Progenitor cell of endocrine pancreas (in vitro differentiated cells): ENCODE data around the gene PAK5. TPM values are rescaled to one million over a fixed set of nuclear protein-coding genes. Genes with fewer than 3 reads are reported as not detected.

Experiments
- DNase-seq: peaks from one replicate; pipeline ENCODE4 v3.0.0; 2021; ENCODE audit warnings: low spot score; ENCODE audit not compliant: unreplicated experiment
- H3K27ac Mint-ChIP-seq: 2 replicates; pipeline ENCODE4 v1.8.0; 2021; ENCODE audit warnings: mild to moderate bottlenecking, moderate library complexity, mixed read lengths
- H3K27me3 Mint-ChIP-seq: 2 replicates; pipeline ENCODE4 v1.8.0; 2021; ENCODE audit warnings: mixed read lengths
- H3K36me3 Mint-ChIP-seq: 2 replicates; pipeline ENCODE4 v1.8.0; 2022; ENCODE audit warnings: mixed read lengths; ENCODE audit not compliant: insufficient read depth
- H3K4me1 Mint-ChIP-seq: 2 replicates; pipeline ENCODE4 v1.8.0; 2021; ENCODE audit warnings: low read depth, mixed read lengths
- H3K4me3 Mint-ChIP-seq: 2 replicates; pipeline ENCODE4 v1.8.0; 2021; ENCODE audit warnings: low read depth, mild to moderate bottlenecking, moderate library complexity, mixed read lengths
- H3K9me3 Mint-ChIP-seq: 2 replicates; pipeline ENCODE4 v1.8.0; 2021; ENCODE audit warnings: low read depth, mixed read lengths
- total RNA-seq: library from RNA; stranded (reverse); gene quantifications from 2 replicates; pipeline ENCODE4 v1.2.1, GENCODE V29; 2021
- TF ChIP-seq, protein P1 (sequence below): fragments of 200-600 bp; sonication (generic); IDR thresholded peaks from one replicate; pipeline ENCODE4 v1.5.0; 2021; ENCODE audit warnings: antibody characterized with exemption, mild to moderate bottlenecking; ENCODE audit not compliant: unreplicated experiment

PAK5 gene
- total RNA-seq, 1 donor from 2014 or later: 12.2 TPM

DNA sequence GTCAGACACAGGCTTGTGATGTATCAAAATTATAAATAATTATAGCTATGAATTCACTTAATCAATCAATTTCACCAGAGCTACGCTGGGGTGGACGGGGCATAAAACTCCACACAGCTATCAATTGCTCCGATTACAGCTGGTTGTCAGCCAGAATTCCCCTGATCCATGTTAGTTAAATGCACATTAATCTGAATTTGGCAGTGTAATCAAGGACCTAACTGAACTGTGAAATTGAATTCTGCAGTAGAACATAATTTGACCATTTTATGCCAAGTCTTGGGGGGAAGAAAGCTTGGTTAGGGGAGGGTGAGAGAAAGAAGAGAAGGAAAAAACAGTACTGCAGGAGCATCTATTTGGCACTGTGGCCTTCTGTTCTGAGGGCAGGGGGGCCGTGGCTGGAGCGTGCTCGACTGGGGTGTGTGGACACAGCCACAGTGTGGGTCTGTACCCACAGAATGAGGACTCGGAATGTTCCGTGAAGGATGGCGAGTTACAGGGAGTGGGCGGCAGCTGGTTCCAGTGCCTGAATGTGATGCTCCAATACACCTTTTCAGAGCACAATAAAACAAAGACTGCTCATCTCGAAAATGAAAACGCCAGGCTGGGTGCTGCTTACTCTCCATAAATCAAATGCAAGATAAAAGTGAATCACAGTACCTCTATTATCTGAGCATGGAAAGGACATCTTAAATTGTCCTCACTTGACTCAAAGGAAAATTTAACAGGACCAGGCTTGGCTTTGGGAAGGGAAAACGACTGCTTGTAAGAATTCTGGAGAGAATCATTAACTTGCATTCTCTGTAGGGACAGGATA is 265.3 kb downstream of the PAK5 start:
- H3K27me3 Mint-ChIP-seq: peaks cover 5% of the 10 kb centered on the region
- H3K9me3 Mint-ChIP-seq: no peaks in the 10 kb centered on the region
- H3K27ac Mint-ChIP-seq: no peak overlapping the region
- peaks cover 12% of the 10 kb centered on the region for H3K4me1 Mint-ChIP-seq
- no peaks in the 10 kb centered on the region for H3K36me3 Mint-ChIP-seq
- no peak for DNase-seq
- TF ChIP-seq, protein P1, sequence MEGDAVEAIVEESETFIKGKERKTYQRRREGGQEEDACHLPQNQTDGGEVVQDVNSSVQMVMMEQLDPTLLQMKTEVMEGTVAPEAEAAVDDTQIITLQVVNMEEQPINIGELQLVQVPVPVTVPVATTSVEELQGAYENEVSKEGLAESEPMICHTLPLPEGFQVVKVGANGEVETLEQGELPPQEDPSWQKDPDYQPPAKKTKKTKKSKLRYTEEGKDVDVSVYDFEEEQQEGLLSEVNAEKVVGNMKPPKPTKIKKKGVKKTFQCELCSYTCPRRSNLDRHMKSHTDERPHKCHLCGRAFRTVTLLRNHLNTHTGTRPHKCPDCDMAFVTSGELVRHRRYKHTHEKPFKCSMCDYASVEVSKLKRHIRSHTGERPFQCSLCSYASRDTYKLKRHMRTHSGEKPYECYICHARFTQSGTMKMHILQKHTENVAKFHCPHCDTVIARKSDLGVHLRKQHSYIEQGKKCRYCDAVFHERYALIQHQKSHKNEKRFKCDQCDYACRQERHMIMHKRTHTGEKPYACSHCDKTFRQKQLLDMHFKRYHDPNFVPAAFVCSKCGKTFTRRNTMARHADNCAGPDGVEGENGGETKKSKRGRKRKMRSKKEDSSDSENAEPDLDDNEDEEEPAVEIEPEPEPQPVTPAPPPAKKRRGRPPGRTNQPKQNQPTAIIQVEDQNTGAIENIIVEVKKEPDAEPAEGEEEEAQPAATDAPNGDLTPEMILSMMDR: no peak
- no peak overlapping the region for H3K4me3 Mint-ChIP-seq

- TF ChIP-seq, protein P1: no peak
- peaks cover 5% of the 10 kb centered on the region for H3K27me3 Mint-ChIP-seq
- peaks cover 12% of the 10 kb centered on the region for H3K4me1 Mint-ChIP-seq
- no peaks in the 10 kb centered on the region for H3K36me3 Mint-ChIP-seq
- no peaks in the 10 kb centered on the region for H3K9me3 Mint-ChIP-seq
- H3K27ac Mint-ChIP-seq: no peak overlapping the region
- H3K4me3 Mint-ChIP-seq: no peak overlapping the region
- DNase-seq: no peak
These were observed 266.2 kb downstream of the PAK5 start for GRCh38 chr20:9572670-9573069.

DNA sequence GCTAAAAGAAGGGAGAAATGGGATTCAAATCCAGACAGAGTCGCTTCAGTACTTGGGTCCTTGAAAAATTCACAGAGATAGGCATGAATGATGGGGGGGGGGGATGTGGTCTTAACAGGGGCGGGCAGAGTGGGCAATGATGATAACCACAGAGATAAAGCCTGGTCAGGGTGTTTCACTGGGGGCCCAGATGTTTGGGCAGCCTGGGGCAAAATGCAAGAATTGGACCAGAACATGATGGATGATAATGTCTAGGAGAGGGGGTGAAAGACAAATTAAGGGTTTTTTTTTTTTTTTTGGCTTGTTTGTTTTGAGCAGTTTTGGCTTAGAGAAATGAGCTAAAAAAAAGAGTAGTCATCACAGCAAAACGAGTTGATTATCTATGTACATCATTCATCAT is 267.1 kb downstream of the PAK5 start:
- no peak overlapping the region for H3K4me3 Mint-ChIP-seq
- no peak for DNase-seq
- H3K4me1 Mint-ChIP-seq: peaks cover 12% of the 10 kb centered on the region

DNA sequence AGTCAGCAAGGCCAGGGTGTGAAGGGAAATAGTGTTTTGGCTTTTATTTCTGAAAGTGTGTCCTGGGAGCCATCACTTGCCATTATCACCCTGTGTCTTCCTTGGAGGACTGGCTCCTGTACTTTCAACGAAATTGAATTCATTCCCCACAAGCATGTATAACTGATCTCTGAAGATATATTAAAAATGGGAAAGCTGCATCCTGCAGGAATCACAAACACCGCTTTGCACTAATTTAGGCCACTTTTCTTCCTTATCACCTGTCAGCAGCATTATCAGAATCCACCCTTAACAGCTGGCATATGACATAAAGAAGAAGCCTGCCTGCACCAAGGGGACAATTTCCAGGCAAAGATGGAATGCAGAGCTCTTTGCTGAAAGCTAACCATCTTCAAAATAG is 268.3 kb downstream of the PAK5 start:
- Mint-ChIP-seq H3K27me3 (peaks cover 5% of the 10 kb centered on the region), H3K4me3 (no peak overlapping the region), H3K36me3 (peaks cover 2% of the 10 kb centered on the region), H3K9me3 (no peaks in the 10 kb centered on the region), H3K27ac (no peak overlapping the region), H3K4me1 (peaks cover 12% of the 10 kb centered on the region)
- TF ChIP-seq, protein P1: no peak
- no peak for DNase-seq

More for the DNA sequence above, 267.1 kb downstream of the PAK5 start:
- no peak overlapping the region for H3K27ac Mint-ChIP-seq
- TF ChIP-seq, protein P1: no peak
- no peaks in the 10 kb centered on the region for H3K36me3 Mint-ChIP-seq
- no peaks in the 10 kb centered on the region for H3K9me3 Mint-ChIP-seq
- peaks cover 5% of the 10 kb centered on the region for H3K27me3 Mint-ChIP-seq

- no peaks in the 10 kb centered on the region for H3K27me3 Mint-ChIP-seq
- no peak overlapping the region for H3K27ac Mint-ChIP-seq
- TF ChIP-seq, protein P1: no peak
- H3K36me3 Mint-ChIP-seq: peaks cover 6% of the 10 kb centered on the region
- no peaks in the 10 kb centered on the region for H3K4me1 Mint-ChIP-seq
- no peak for DNase-seq
- no peaks in the 10 kb centered on the region for H3K9me3 Mint-ChIP-seq
- no peak overlapping the region for H3K4me3 Mint-ChIP-seq
These were observed 271.9 kb downstream of the PAK5 start for GRCh38 chr20:9566977-9567376.
